HFFc6 (cell line): ENCODE measurements around the gene NPAS3. TPM values are rescaled to one million over a fixed set of nuclear protein-coding genes. Genes with fewer than 3 reads are reported as not detected.

ENCODE experiments used
- DNase-seq: peaks from one replicate; pipeline ENCODE4 v3.0.0-alpha.2; 2018
- H3K27ac Mint-ChIP-seq: 2 replicates; pipeline ENCODE4 v1.8.0; 2020; ENCODE audit warnings: mild to moderate bottlenecking, mixed read lengths
- H3K27me3 Mint-ChIP-seq: 2 replicates; pipeline ENCODE4 v1.8.0; 2021; ENCODE audit warnings: mild to moderate bottlenecking, moderate library complexity, mixed read lengths; ENCODE audit not compliant: insufficient read depth
- H3K36me3 Mint-ChIP-seq: 2 replicates; pipeline ENCODE4 v1.8.0; 2021; ENCODE audit warnings: low read depth, mixed read lengths
- H3K4me1 Mint-ChIP-seq: 2 replicates; pipeline ENCODE4 v1.8.0; 2020; ENCODE audit warnings: low read depth, mixed read lengths
- H3K4me3 Mint-ChIP-seq: 2 replicates; pipeline ENCODE4 v1.8.0; 2020; ENCODE audit warnings: mild to moderate bottlenecking, moderate library complexity, mixed read lengths
- H3K9me3 Mint-ChIP-seq: 2 replicates; pipeline ENCODE4 v1.8.0; 2020; ENCODE audit warnings: mild to moderate bottlenecking, mixed read lengths
- CTCF ChIP-seq: fragments of 200-600 bp; sonication (generic); IDR thresholded peaks from 2 replicates; pipeline ENCODE4 v1.5.0; 2021; ENCODE audit warnings: antibody characterized with exemption, mild to moderate bottlenecking
- total RNA-seq, 6 experiments: library from RNA; stranded (reverse); fragmentation: NEBNext Ultra II Directional; extraction: Animal tissue kit (Norgen Biotek cat#: 25700); gene quantifications; 2 replicates in 1 of 6; 3 replicates in 5 of 6; pipeline ENCODE4 v1.2.3, GENCODE V29; 2021

The NPAS3 gene
- total RNA-seq, 6 experiments from 2014 or later, result not detected

GRCh38 chr14:33335366-33335765, 396.7 kb downstream of the NPAS3 start:
- Mint-ChIP-seq H3K4me3 (no peak overlapping the region), H3K27me3 (no peaks in the 10 kb centered on the region), H3K27ac (no peak overlapping the region), H3K36me3 (no peaks in the 10 kb centered on the region), H3K9me3 (no peaks in the 10 kb centered on the region; the same call in 1 of the 2 replicates), H3K4me1 (no peaks in the 10 kb centered on the region)
- DNase-seq, result no peak
- no peak for TF ChIP-seq CTCF

- Mint-ChIP-seq H3K36me3 (no peaks in the 10 kb centered on the region), H3K4me3 (no peak overlapping the region), H3K4me1 (no peaks in the 10 kb centered on the region), H3K9me3 (no peaks in the 10 kb centered on the region; the same call in 1 of the 2 replicates), H3K27me3 (peaks cover 3% of the 10 kb centered on the region; the same call in 1 of the 2 replicates), H3K27ac (no peak overlapping the region)
- no peak; the same call in 1 of the 2 replicates for TF ChIP-seq CTCF
- DNase-seq, result no peak
These were observed 403.8 kb downstream of the NPAS3 start for GRCh38 chr14:33342299-33342974.

- no peaks in the 10 kb centered on the region for H3K36me3 Mint-ChIP-seq
- no peak for TF ChIP-seq CTCF
- H3K9me3 Mint-ChIP-seq, result no peaks in the 10 kb centered on the region; the same call in 1 of the 2 replicates
These were observed 404.3 kb downstream of the NPAS3 start for GRCh38 chr14:33343016-33343415.

GRCh38 chr14:33347796-33348195, 409.1 kb downstream of the NPAS3 start:
- no peaks in the 10 kb centered on the region for H3K4me1 Mint-ChIP-seq
- no peak overlapping the region for H3K27ac Mint-ChIP-seq
- no peak overlapping the region for H3K4me3 Mint-ChIP-seq
- no peak for DNase-seq
- TF ChIP-seq CTCF, result no peak
- no peaks in the 10 kb centered on the region; the same call in 1 of the 2 replicates for H3K9me3 Mint-ChIP-seq
- no peaks in the 10 kb centered on the region for H3K36me3 Mint-ChIP-seq
- peaks cover 6% of the 10 kb centered on the region for H3K27me3 Mint-ChIP-seq

More at GRCh38 chr14:33343016-33343415, 404.3 kb downstream of the NPAS3 start:
- peaks cover 3% of the 10 kb centered on the region; the same call in 1 of the 2 replicates for H3K27me3 Mint-ChIP-seq
- no peak overlapping the region for H3K27ac Mint-ChIP-seq
- H3K4me3 Mint-ChIP-seq, result no peak overlapping the region
- H3K4me1 Mint-ChIP-seq, result no peaks in the 10 kb centered on the region
- DNase-seq, result no peak

- no peak for DNase-seq
- no peaks in the 10 kb centered on the region for H3K36me3 Mint-ChIP-seq
- H3K4me3 Mint-ChIP-seq, result no peak overlapping the region
- peaks cover 6% of the 10 kb centered on the region for H3K27me3 Mint-ChIP-seq
- H3K27ac Mint-ChIP-seq, result no peak overlapping the region
- H3K4me1 Mint-ChIP-seq, result no peaks in the 10 kb centered on the region
- H3K9me3 Mint-ChIP-seq, result no peaks in the 10 kb centered on the region; the same call in 1 of the 2 replicates
- no peak for TF ChIP-seq CTCF
These were observed 409.8 kb downstream of the NPAS3 start for GRCh38 chr14:33348510-33348909.
